OCI-LY3 (cell line): ENCODE measurements around the gene PHLDA1.

Source experiments
- EZH2phosphoT487 ChIP-seq: fragments of 200-600 bp; shearing (Covaris generic); IDR thresholded peaks from 2 replicates; pipeline ENCODE4 v1.6.1; 2018; ENCODE audit warnings: antibody characterized with exemption, mixed run types, low read depth
- TF ChIP-seq, protein P1 (sequence below): fragments of 200-600, 300-600 bp; sonication (generic); IDR thresholded peaks from 2 replicates; pipeline ENCODE4 v1.5.1; 2014; ENCODE audit warnings: antibody characterized with exemption, low read length, low read depth

GRCh38 chr12:75977590-75977951, 54.0 kb downstream of the PHLDA1 start:
- TF ChIP-seq, protein P1, sequence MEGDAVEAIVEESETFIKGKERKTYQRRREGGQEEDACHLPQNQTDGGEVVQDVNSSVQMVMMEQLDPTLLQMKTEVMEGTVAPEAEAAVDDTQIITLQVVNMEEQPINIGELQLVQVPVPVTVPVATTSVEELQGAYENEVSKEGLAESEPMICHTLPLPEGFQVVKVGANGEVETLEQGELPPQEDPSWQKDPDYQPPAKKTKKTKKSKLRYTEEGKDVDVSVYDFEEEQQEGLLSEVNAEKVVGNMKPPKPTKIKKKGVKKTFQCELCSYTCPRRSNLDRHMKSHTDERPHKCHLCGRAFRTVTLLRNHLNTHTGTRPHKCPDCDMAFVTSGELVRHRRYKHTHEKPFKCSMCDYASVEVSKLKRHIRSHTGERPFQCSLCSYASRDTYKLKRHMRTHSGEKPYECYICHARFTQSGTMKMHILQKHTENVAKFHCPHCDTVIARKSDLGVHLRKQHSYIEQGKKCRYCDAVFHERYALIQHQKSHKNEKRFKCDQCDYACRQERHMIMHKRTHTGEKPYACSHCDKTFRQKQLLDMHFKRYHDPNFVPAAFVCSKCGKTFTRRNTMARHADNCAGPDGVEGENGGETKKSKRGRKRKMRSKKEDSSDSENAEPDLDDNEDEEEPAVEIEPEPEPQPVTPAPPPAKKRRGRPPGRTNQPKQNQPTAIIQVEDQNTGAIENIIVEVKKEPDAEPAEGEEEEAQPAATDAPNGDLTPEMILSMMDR: no peak
- no peak for TF ChIP-seq EZH2phosphoT487
